ENCODE results near the gene AP1S3. TPM values are rescaled to one million over a fixed set of nuclear protein-coding genes. Genes with fewer than 3 reads are reported as not detected.
A peak's percentile ranks its signal among the peaks of the same experiment; 100 is the strongest.
"Not testable (repeated sequence)": the region's sequence is repeated elsewhere in the genome, so short reads cannot be mapped to it uniquely, and the experiment has no call there.

AP1S3 gene
- total RNA-seq (2014; rRNA removed; shearing (Covaris generic)): 2.0 and 3.2 TPM in 2 replicates

GRCh38 chr2:223837287-223838061, at the start of gene AP1S3:
TSS of gene AP1S3 (minus strand) at chr2:223837582. CDS start at chr2:223837450, 132 bp downstream.
- peak; percentile 42 for DNase-seq (ENCODE audit: low read depth)

- no peak for DNase-seq (ENCODE audit: low read depth)
These were observed 49.7 kb upstream of the AP1S3 start for GRCh38 chr2:223887127-223887526.

GRCh38 chr2:223886726-223887125, 49.3 kb upstream of the AP1S3 start:
- DNase-seq (ENCODE audit: low read depth): no peak

- peak; percentile 13 for DNase-seq (ENCODE audit: low read depth)
These were observed 47.0 kb upstream of the AP1S3 start for GRCh38 chr2:223884399-223884798.

GRCh38 chr2:223882715-223883114, 45.3 kb upstream of the AP1S3 start:
- no peak for DNase-seq (ENCODE audit: low read depth)

- DNase-seq (ENCODE audit: low read depth): no peak
These were observed 43.4 kb upstream of the AP1S3 start for GRCh38 chr2:223880796-223881195.

GRCh38 chr2:223877721-223878410, 40.5 kb upstream of the AP1S3 start:
- DNase-seq (ENCODE audit: low read depth): no peak

GRCh38 chr2:223873672-223874071, 36.3 kb upstream of the AP1S3 start:
- no peak for DNase-seq (ENCODE audit: low read depth)

GRCh38 chr2:223872772-223873171, 35.4 kb upstream of the AP1S3 start:
- DNase-seq (ENCODE audit: low read depth): not testable (repeated sequence)

GRCh38 chr2:223871661-223872060, 34.3 kb upstream of the AP1S3 start:
- not testable (repeated sequence) for DNase-seq (ENCODE audit: low read depth)

- no peak for DNase-seq (ENCODE audit: low read depth)
These were observed 33.6 kb upstream of the AP1S3 start for GRCh38 chr2:223870840-223871611.

GRCh38 chr2:223868005-223868404, 30.6 kb upstream of the AP1S3 start:
- DNase-seq (ENCODE audit: low read depth): no peak

- no peak for DNase-seq (ENCODE audit: low read depth)
These were observed 28.6 kb upstream of the AP1S3 start for GRCh38 chr2:223865907-223866508.

GRCh38 chr2:223865124-223865523, 27.7 kb upstream of the AP1S3 start:
- DNase-seq (ENCODE audit: low read depth): no peak

GRCh38 chr2:223863491-223863890, 26.1 kb upstream of the AP1S3 start:
- DNase-seq (ENCODE audit: low read depth): no peak

- peak; percentile 67 for DNase-seq (ENCODE audit: low read depth)
These were observed 23.7 kb upstream of the AP1S3 start for GRCh38 chr2:223860809-223861738.

- no peak for DNase-seq (ENCODE audit: low read depth)
These were observed 21.7 kb upstream of the AP1S3 start for GRCh38 chr2:223859070-223859469.

GRCh38 chr2:223856584-223856983, 19.2 kb upstream of the AP1S3 start:
- DNase-seq (ENCODE audit: low read depth): no peak

- no peak for DNase-seq (ENCODE audit: low read depth)
These were observed 18.6 kb upstream of the AP1S3 start for GRCh38 chr2:223856021-223856420.

GRCh38 chr2:223855426-223855825, 18.0 kb upstream of the AP1S3 start:
- no peak for DNase-seq (ENCODE audit: low read depth)

- DNase-seq (ENCODE audit: low read depth): no peak
These were observed 17.4 kb upstream of the AP1S3 start for GRCh38 chr2:223854741-223855140.

All from RPMI7951 (cell line).